Mesendoderm (in vitro differentiated cells): ENCODE data around the gene ORAI3.
A peak's percentile ranks its signal among the peaks of the same experiment; 100 is the strongest.

ENCODE experiments used
- DNase-seq: peaks from one replicate; pipeline ENCODE4 v3.0.0; 2013
- H2AK5ac ChIP-seq: 2 replicates; pipeline ENCODE4 v1.6.1; 2013; ENCODE audit warnings: low read length, inconsistent platforms
- H2BK120ac ChIP-seq: 2 replicates; pipeline ENCODE4 v1.6.1; 2013; ENCODE audit warnings: low read depth, mild to moderate bottlenecking, low read length, moderate library complexity, mixed read lengths
- H2BK15ac ChIP-seq: replicated peaks from 2 replicates; pipeline ENCODE4 v1.6.1; 2013; ENCODE audit warnings: low read depth, mild to moderate bottlenecking, moderate library complexity
- H2BK5ac ChIP-seq: 2 replicates; pipeline ENCODE4 v1.6.1; 2013; ENCODE audit warnings: low read length, inconsistent platforms
- H3K18ac ChIP-seq: 2 replicates; pipeline ENCODE4 v1.6.1; 2013; ENCODE audit warnings: mild to moderate bottlenecking, low read length, mixed read lengths
- H3K23ac ChIP-seq: one replicate; pipeline ENCODE4 v1.6.1; 2013; ENCODE audit warnings: low read length
- H3K27ac ChIP-seq: 2 replicates; pipeline ENCODE4 v1.5.1; 2013; ENCODE audit warnings: low read depth, mild to moderate bottlenecking, inconsistent platforms, low read length, moderate library complexity
- H3K27me3 ChIP-seq: 2 replicates; pipeline ENCODE4 v1.6.1; 2013; ENCODE audit warnings: low read length, control low read depth, mild to moderate bottlenecking, inconsistent platforms; ENCODE audit not compliant: insufficient read depth, poor library complexity
- H3K36me3 ChIP-seq: 2 replicates; pipeline ENCODE4 v1.6.1; 2013; ENCODE audit warnings: low read length, inconsistent platforms; ENCODE audit not compliant: control insufficient read depth, insufficient read depth
- H3K4ac ChIP-seq: one replicate; pipeline ENCODE4 v1.6.1; 2013; ENCODE audit warnings: low read depth, mild to moderate bottlenecking, low read length, moderate library complexity
- H3K4me1 ChIP-seq: 2 replicates; pipeline ENCODE4 v1.6.1; 2013; ENCODE audit warnings: low read depth, low read length, inconsistent platforms; ENCODE audit not compliant: control insufficient read depth
- H3K4me2 ChIP-seq: 2 replicates; pipeline ENCODE4 v1.6.1; 2013; ENCODE audit warnings: low read length
- H3K4me3 ChIP-seq: 2 replicates; pipeline ENCODE4 v1.5.1; 2013; ENCODE audit warnings: mild to moderate bottlenecking, low read length
- H3K56ac ChIP-seq: one replicate; pipeline ENCODE4 v1.6.1; 2013; ENCODE audit warnings: low read length
- H3K79me1 ChIP-seq: 2 replicates; pipeline ENCODE4 v1.6.1; 2013; ENCODE audit warnings: low read length, inconsistent platforms
- H3K79me2 ChIP-seq: 2 replicates; pipeline ENCODE4 v1.6.1; 2013; ENCODE audit warnings: mild to moderate bottlenecking, low read length; ENCODE audit not compliant: control insufficient read depth, insufficient read depth
- H3K9ac ChIP-seq: 2 replicates; pipeline ENCODE4 v1.6.1; 2013; ENCODE audit warnings: low read length, inconsistent platforms
- H4K5ac ChIP-seq: one replicate; pipeline ENCODE4 v1.6.1; 2013; ENCODE audit warnings: low read length
- H4K8ac ChIP-seq: one replicate; pipeline ENCODE4 v1.6.1; 2013; ENCODE audit warnings: low read depth, mild to moderate bottlenecking, control low read depth, low read length, moderate library complexity
- WGBS: extraction: QIAGEN DNeasy Blood & Tissue Kit; methylation state at CpG from one replicate; pipeline ENCODE4 v1.1.7; 2013; ENCODE audit warnings: low lambda C conversion rate, missing lambda C conversion rate; ENCODE audit not compliant: insufficient coverage; ENCODE audit errors: extremely low coverage; 5-methylcytosine and 5-hydroxymethylcytosine counted together

Gene ORAI3

GRCh38 chr16:30922420-30922959 is 26.4 kb upstream of the ORAI3 start:
- Histone ChIP-seq H3K23ac (no peak overlapping the region), H3K4me2 (peak overlapping the region; percentile 96), H3K27me3 (no peaks in the 10 kb centered on the region), H2BK120ac (no peak overlapping the region), H3K18ac (peak overlapping the region; percentile 25), H4K5ac (peak overlapping the region; percentile 26), H2AK5ac (no peak overlapping the region), H3K4ac (no peak overlapping the region), H3K27ac (peak overlapping the region; percentile 86), H3K79me1 (peaks cover 10% of the 10 kb centered on the region), H3K36me3 (peaks cover 5% of the 10 kb centered on the region), H4K8ac (no peak overlapping the region), H2BK15ac (no peak overlapping the region), H3K9ac (peak overlapping the region; percentile 93), H3K4me1 (no peaks in the 10 kb centered on the region), H2BK5ac (peak overlapping the region; percentile 93), H3K4me3 (peak overlapping the region; percentile 82), H3K79me2 (peaks cover 12% of the 10 kb centered on the region), H3K56ac (peak overlapping the region; percentile 99)
- DNase-seq, result peak; percentile 100
- WGBS, result no CpG with 5 or more reads among the region's 42 CpGs

- no peaks in the 10 kb centered on the region for H3K4me1 ChIP-seq
- no peak overlapping the region for H4K8ac ChIP-seq
- peaks cover 10% of the 10 kb centered on the region for H3K79me1 ChIP-seq
- no peaks in the 10 kb centered on the region for H3K27me3 ChIP-seq
- H4K5ac ChIP-seq, result peak overlapping the region; percentile 26
- peak overlapping the region; percentile 66 for H3K4me3 ChIP-seq
- no peak overlapping the region for H2BK15ac ChIP-seq
- H3K23ac ChIP-seq, result no peak overlapping the region
- peaks cover 12% of the 10 kb centered on the region for H3K79me2 ChIP-seq
- H2BK5ac ChIP-seq, result peak overlapping the region; percentile 93
- peak overlapping the region; percentile 57 for H3K4me2 ChIP-seq
- WGBS, result no CpG with 5 or more reads among the region's 33 CpGs
- H3K18ac ChIP-seq, result peak overlapping the region; percentile 25
- DNase-seq, result peak; percentile 100
- peaks cover 5% of the 10 kb centered on the region for H3K36me3 ChIP-seq
- H3K9ac ChIP-seq, result peak overlapping the region; percentile 85
- peak overlapping the region; percentile 86 for H3K27ac ChIP-seq
- no peak overlapping the region for H2BK120ac ChIP-seq
- peak overlapping the region; percentile 97 for H3K56ac ChIP-seq
- H2AK5ac ChIP-seq, result no peak overlapping the region
- H3K4ac ChIP-seq, result no peak overlapping the region
Observed at GRCh38 chr16:30922960-30923535, 25.8 kb upstream of the ORAI3 start.

DNA sequence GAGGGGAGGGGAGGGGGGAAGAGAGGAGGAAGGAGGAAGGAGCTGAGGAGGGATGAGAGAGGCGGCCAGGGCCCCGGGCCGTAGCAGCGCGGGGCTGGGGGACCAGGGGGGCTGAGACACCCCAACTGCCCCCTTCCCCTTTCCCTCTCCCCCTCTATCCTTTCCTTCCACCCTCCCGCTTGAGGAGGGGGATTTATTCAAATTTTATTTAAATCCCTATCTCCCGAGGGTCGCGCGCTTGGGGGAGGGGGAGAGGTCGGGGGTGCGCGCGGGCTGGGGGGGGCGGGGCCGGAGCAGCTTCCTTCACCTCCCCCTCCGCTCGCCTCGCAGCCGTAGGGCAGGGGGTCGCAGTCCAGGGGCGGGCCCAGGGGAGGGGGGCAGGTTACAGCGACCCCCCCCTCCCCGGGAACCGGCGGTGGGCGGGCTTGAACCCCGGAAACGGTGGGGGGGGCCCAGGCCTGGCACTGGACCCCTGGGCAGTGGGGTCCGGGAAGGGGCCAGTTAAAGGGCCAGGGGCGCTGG is 25.3 kb upstream of the ORAI3 start, which contains the start of gene FBXL19:
TSS of gene FBXL19 (plus strand) at position 19 of the 522 bp plus-strand sequence. CDS start 2,183 bp downstream, outside the sequence.
- H3K36me3 ChIP-seq, result peaks cover 9% of the 10 kb centered on the region
- peak within 1 kb of the TSS; percentile 66 for H2BK120ac ChIP-seq
- H2AK5ac ChIP-seq, result no peak within 1 kb of the TSS
- H3K9ac ChIP-seq, result peak within 1 kb of the TSS; percentile 85
- H3K27me3 ChIP-seq, result no peaks in the 10 kb centered on the region
- H3K27ac ChIP-seq, result peak within 1 kb of the TSS; percentile 87
- H3K4me1 ChIP-seq, result no peaks in the 10 kb centered on the region
- H3K4me2 ChIP-seq, result peak within 1 kb of the TSS; percentile 57
- peaks cover 10% of the 10 kb centered on the region for H3K79me1 ChIP-seq
- peaks cover 12% of the 10 kb centered on the region for H3K79me2 ChIP-seq
- peak within 1 kb of the TSS; percentile 48 for H3K23ac ChIP-seq
- DNase-seq, result peak; percentile 89
- no peak within 1 kb of the TSS for H2BK15ac ChIP-seq
- H4K5ac ChIP-seq, result peak within 1 kb of the TSS; percentile 26
- H3K56ac ChIP-seq, result peak within 1 kb of the TSS; percentile 97
- H2BK5ac ChIP-seq, result peak within 1 kb of the TSS; percentile 93
- peak within 1 kb of the TSS; percentile 88 for H4K8ac ChIP-seq
- WGBS, result no CpG with 5 or more reads among the region's 31 CpGs
- peak within 1 kb of the TSS; percentile 93 for H3K18ac ChIP-seq
- H3K4me3 ChIP-seq, result peak within 1 kb of the TSS; percentile 67
- peak within 1 kb of the TSS; percentile 96 for H3K4ac ChIP-seq

- no peak overlapping the region for H2BK15ac ChIP-seq
- H3K27ac ChIP-seq, result peak overlapping the region; percentile 87
- H4K5ac ChIP-seq, result no peak overlapping the region
- peak overlapping the region; percentile 23 for H2BK5ac ChIP-seq
- peak overlapping the region; percentile 25 for H3K4me2 ChIP-seq
- no peak overlapping the region for H2AK5ac ChIP-seq
- peak overlapping the region; percentile 93 for H3K18ac ChIP-seq
- peaks cover 11% of the 10 kb centered on the region for H3K36me3 ChIP-seq
- H3K23ac ChIP-seq, result peak overlapping the region; percentile 48
- no peaks in the 10 kb centered on the region for H3K27me3 ChIP-seq
- H3K79me2 ChIP-seq, result peaks cover 12% of the 10 kb centered on the region
- DNase-seq, result peak; percentile 63
- peak overlapping the region; percentile 66 for H2BK120ac ChIP-seq
- peaks cover 10% of the 10 kb centered on the region for H3K79me1 ChIP-seq
- H4K8ac ChIP-seq, result peak overlapping the region; percentile 88
- peak overlapping the region; percentile 85 for H3K9ac ChIP-seq
- peak overlapping the region; percentile 67 for H3K4me3 ChIP-seq
- WGBS, result no CpG with 5 or more reads among the region's 53 CpGs
- no peaks in the 10 kb centered on the region for H3K4me1 ChIP-seq
- H3K4ac ChIP-seq, result peak overlapping the region; percentile 96
- peak overlapping the region; percentile 91 for H3K56ac ChIP-seq
Observed at GRCh38 chr16:30924076-30924912, 24.6 kb upstream of the ORAI3 start.

- Histone ChIP-seq H3K23ac (no peak overlapping the region), H4K5ac (no peak overlapping the region), H3K18ac (peak overlapping the region; percentile 93), H4K8ac (no peak overlapping the region), H3K79me2 (peaks cover 12% of the 10 kb centered on the region), H2BK15ac (no peak overlapping the region), H2AK5ac (no peak overlapping the region), H2BK120ac (no peak overlapping the region), H3K79me1 (peaks cover 10% of the 10 kb centered on the region), H3K4me2 (peak overlapping the region; percentile 25), H3K9ac (peak overlapping the region; percentile 85), H2BK5ac (no peak overlapping the region), H3K27me3 (no peaks in the 10 kb centered on the region), H3K36me3 (peaks cover 14% of the 10 kb centered on the region), H3K4ac (peak overlapping the region; percentile 43), H3K4me1 (no peaks in the 10 kb centered on the region), H3K4me3 (peak overlapping the region; percentile 67), H3K27ac (no peak overlapping the region), H3K56ac (peak overlapping the region; percentile 91)
- DNase-seq, result no peak
- no CpG with 5 or more reads among the region's 11 CpGs for WGBS
Observed at GRCh38 chr16:30924913-30925631, 23.8 kb upstream of the ORAI3 start.
